ENCODE data around the gene PLD5.
"Not testable (repeated sequence)": the region's sequence is repeated elsewhere in the genome, so short reads cannot be mapped to it uniquely, and the experiment has no call there.

The PLD5 gene

DNA sequence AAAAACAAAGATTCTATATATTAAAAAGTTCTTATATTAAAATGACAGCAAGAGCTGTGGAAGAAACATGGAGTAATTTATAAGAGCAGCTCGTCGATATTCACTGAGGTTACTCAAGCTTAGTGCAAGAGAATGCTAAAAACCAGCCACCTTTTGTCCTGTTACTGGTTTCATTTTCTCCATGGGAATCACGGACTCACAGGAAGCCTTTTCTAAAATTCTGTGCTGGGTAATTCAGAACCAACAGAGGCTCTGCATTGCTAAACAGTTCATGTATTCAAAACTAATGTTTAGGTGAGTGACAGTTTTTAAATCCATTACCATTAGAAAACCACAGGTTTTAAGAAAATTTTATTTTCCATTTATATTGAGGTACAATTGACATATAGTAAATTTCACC lies 377.8 kb downstream of the PLD5 start:
- peak; percentile 18 for DNase-seq (ENCODE audit: low spot score)

DNA sequence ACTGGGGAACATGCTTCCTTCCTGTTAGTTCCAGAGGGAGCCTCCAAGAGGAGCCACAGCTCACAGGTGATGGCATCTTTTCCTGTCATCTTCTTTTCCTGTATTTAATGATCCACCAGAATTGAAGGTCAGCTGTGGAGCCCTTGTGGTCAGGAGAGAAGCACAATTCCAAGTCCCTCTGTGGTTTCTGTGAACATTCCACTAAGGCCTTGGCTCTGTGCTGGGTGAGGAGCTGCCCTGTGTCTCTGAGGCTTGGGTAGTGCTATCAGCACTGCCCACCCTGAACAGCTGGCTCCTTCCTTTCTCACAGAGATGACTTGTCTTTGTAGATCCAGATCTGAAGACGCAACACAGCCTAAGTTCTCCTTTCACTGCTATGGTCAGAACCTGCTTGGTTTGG lies 383.7 kb downstream of the PLD5 start:
- DNase-seq (ENCODE audit: low spot score): no peak

- no peak for DNase-seq (ENCODE audit: low spot score)
Observed at GRCh38 chr1:242139986-242140385, 384.5 kb downstream of the PLD5 start.

DNA sequence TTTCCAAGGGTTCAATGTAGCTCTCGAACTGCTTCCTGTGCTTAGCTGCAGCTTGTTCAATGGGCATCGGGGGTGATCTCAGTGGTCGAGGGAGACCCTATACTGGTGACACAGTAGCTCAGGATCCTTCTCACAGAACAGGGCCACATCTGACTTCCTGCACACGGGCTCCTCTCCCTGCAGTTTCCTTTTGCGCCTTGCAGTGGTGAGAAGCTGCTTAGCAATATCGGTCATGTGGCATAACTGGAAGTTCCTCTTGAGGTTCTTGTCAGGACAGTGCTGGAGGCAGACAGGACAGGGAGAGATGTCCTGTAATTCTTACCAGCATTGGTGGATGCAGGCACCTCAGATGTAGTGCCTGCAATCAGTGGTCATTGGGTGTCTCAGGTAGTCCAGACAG lies 385.1 kb downstream of the PLD5 start:
- DNase-seq (ENCODE audit: low spot score): no peak

DNA sequence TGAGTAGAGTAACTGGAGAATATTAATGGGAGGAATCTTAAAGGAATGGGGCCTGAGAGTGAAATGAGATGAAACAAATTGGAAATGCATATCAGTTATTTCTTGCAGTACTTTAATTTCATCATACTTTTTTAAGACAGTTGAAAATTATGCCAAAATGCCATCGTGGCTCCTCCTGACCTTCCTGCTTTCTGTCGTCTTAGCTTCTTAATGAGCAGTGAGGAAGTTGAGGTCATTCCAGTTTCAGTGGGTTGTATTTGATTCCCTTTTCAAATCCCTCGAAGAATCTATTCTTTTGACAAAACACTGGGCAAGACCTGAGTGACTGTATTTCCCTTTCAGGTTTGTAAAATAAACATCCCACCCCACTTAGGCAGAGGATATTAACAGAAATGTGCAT lies 390.7 kb downstream of the PLD5 start:
- no peak for DNase-seq (ENCODE audit: low spot score)

DNA sequence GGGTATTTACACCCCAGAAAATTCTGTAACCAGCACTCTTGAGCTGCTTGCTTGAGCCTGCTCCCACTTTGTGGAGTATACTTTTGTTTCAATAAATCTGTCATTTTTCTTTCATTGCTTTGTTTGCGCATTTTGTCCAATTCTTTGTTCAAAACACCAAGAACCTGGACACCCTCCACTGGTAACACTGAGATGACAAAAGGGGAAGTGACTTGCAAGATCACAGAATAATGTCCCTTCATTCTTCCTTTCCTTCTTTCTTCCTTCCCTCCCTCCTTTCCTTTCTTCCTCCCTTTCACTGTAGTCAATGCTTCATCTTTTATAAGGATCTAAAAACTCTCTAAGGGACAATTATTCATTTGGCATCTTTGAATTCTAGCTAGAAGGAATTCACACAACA lies 391.1 kb downstream of the PLD5 start:
- DNase-seq (ENCODE audit: low spot score): no peak

- no peak for DNase-seq (ENCODE audit: low spot score)
Observed at GRCh38 chr1:242132121-242132817, 392.2 kb downstream of the PLD5 start.

DNA sequence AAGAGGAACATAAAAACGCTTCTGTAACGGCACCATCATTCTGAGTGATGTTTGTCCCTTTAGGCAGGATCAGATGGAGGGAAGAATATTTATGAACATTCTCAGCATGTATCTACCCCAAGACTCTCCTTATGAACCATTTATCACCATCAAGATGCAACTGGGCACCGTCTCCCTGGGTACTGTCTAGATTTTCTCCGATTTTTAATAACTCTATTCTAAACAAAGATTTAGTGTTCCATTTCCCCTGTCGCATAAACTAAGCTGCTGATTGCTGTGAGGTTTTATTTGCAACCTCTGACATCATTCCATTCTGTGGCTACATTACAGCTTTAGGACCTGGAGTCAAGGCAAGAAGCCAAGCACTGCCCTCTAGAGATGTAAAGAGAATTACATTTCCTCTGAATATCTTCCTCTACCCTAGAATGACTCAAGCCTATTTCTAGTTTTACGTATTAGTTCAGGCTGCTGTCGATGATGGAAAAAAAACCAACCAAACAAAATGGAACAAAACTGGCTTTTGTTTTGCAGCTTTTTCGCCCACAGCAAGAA lies 395.5 kb downstream of the PLD5 start:
- no peak for DNase-seq (ENCODE audit: low spot score)

DNA sequence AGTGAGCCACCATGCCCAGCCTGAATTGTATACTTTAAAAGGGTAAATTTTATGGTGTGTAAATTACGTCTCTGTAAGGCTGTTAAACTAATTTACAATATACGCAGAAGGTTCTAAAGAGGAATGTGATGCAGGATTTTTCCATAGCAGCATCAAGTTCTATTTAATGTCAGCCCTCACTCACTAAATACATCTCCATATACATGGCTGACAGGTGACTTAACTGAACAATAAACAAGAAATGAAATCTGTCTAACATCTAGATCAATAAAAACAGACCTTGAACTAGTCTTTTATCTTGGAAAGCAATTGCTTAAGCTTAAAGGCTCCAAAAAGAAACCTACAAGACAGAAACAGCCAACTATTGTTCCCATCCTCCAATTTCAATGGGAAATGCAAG lies 404.1 kb downstream of the PLD5 start:
- no peak for DNase-seq (ENCODE audit: low spot score)

GRCh38 chr1:242100921-242101320 lies 423.6 kb downstream of the PLD5 start:
- DNase-seq (ENCODE audit: low spot score): no peak

GRCh38 chr1:242097283-242097682 lies 427.2 kb downstream of the PLD5 start:
- not testable (repeated sequence) for DNase-seq (ENCODE audit: low spot score)

DNA sequence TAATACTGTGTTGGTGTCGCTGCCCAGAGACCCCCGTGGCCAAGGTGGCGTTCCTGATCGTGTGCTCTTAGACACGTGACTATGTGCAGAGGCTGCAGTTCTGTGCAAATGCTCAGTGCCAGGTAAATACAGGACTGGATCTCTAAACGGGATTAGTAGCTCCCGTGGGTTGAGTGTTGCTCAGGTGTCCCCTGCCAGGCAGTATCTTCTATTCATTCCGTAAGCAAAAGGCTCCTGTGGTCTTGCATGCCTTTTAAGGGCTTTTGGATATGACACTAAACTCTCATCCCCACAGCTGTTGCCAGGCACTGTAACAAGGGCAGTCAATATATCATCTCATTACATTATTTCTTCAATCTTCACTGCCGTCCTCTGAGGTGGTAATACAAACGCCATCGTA lies 431.4 kb downstream of the PLD5 start:
- DNase-seq (ENCODE audit: low spot score): no peak

DNA sequence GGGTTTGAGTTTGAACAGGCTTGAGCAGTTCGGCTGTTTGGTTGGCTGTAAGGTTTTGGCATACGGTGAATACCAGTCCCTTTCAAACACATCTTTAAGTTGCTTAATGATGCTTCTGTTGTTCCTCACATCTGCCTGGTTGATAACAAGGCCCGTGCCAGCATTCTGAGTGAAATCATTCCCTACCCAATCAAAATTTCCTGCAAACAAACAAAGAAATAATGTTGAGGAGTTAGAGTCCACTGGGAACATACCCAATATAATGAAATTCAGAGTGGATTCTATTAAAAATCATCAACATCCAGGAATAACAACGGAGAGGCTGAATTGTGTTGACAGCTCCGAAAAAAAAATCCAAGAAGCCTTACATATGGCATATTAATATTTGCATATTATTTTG lies 434.6 kb downstream of the PLD5 start:
- DNase-seq (ENCODE audit: low spot score): peak; percentile 37

GRCh38 chr1:242088875-242089274 lies 435.6 kb downstream of the PLD5 start:
- no peak for DNase-seq (ENCODE audit: low spot score)

DNA sequence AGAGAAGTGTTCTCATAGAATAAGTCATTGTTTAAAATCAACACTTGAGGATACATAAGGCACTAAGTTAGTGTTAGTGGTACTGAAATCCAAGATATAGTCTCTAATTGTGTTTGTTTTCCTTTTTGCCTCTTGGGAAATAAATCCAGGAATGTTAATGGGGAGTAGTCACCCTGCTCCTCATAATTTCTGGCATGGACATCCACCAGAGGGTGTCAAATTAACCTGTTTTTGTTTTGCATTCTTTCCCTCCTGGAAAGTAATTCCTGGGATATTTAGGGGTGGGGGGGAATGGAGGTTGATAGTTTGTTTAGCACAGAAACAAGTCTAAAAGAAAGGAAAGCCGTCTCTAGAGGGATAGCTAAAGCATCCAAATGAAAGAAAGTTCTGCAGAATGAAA lies 437.8 kb downstream of the PLD5 start:
- no peak for DNase-seq (ENCODE audit: low spot score)

- DNase-seq (ENCODE audit: low spot score): no peak
Observed at GRCh38 chr1:242086093-242086492, 438.4 kb downstream of the PLD5 start.

DNA sequence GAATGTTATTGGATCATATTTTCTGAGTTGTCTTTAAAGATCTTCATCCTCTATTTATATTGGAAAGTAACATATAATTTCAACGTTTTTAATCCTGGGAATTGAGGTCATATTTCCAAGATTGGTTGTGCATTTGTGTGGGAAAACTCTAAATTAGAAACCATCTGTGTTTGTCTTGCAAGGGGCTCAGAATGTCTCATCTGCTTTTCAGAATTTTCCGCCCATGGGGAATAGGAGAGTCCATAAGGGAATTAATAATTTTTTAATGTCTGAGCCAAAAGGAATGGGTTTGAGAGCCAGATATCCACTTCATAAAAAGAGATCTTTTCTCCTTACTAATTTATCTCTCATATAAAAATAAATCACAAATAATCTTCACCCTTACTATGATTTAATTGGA lies 440.8 kb downstream of the PLD5 start:
- no peak for DNase-seq (ENCODE audit: low spot score)

GRCh38 chr1:242081446-242081845 lies 443.1 kb downstream of the PLD5 start:
- DNase-seq (ENCODE audit: low spot score): no peak

- no peak for DNase-seq (ENCODE audit: low spot score)
Observed at GRCh38 chr1:242065813-242066212, 458.7 kb downstream of the PLD5 start.

- no peak for DNase-seq (ENCODE audit: low spot score)
Observed at GRCh38 chr1:242062271-242062670, 462.2 kb downstream of the PLD5 start.

DNA sequence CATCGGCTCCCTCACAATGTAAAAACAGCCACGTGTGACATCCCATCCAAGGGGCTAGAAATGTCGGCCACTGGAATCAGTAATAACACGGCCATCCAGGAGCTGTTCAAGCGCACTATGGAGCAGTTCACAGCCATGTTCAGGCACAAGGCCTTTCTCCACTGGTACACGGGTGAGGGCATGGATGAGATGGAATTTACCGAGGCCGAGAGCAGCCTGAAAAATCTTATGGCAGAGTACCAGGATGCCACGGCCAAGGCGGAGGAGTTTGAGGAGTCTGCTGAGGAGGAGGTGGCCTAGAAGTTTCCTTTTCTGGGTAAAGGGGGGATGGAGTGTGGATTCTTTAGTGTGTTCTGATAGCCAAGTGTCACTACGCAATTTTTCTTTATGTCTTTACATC lies 464.5 kb downstream of the PLD5 start:
- DNase-seq (ENCODE audit: low spot score): no peak

DNA sequence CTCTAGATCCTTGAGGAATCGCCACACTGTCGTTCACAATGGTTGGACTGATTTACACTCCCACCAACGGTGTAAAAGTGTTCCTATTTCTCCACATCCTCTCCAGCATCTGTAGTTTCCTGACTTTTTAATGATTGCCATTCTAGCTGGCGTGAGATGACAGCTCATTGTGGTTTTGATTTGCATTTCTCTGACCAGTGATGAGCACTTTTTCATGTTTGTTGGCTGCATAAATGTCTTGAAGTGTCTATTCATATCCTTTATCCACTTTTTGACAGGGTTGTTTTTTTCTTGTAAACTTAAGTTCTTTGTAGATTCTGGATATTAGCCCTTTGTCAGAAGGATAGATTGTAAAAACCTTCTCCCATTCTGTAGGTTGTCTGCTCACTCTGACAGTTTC lies 465.9 kb downstream of the PLD5 start:
- not testable (repeated sequence) for DNase-seq (ENCODE audit: low spot score)

DNA sequence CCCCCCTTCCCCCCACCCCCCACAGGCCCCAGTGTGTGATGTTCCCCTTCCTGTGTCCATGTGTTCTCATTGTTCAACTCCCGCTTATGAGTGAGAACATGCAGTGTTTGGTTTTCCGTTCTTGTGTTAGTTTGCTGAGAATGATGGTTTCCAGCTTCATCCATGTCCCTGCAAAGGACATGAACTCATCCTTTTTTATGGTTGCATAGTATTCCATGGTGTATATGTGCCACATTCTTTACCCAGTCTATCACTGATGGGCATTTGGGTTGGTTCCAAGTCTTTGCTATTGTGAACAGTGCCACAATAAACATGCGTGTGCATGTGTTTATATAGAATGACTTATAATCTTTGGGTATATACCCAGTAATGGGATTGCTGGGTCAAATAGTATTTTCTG lies 466.3 kb downstream of the PLD5 start:
- DNase-seq (ENCODE audit: low spot score): not testable (repeated sequence)

GRCh38 chr1:242057745-242058115 lies 466.8 kb downstream of the PLD5 start:
- DNase-seq (ENCODE audit: low spot score): no peak

Data from pons (tissue), 1 donor.